ENCODE data around the gene KCNC3. TPM values are rescaled to one million over a fixed set of nuclear protein-coding genes. Genes with fewer than 3 reads are reported as not detected.

KCNC3 gene
- total and polyA plus RNA-seq, 7 experiments from 2014 or later, result 1.9 to 11.1 (median 2.4) TPM; not detected in 2

- Histone ChIP-seq H3K27ac (ENCODE audit: low read depth, low read length) (no peak overlapping the region), H3K36me3 (ENCODE audit: control insufficient read depth in 2 of 3, insufficient read depth in 3 of 3, low read length in 3 of 3) (no peaks in the 10 kb centered on the region), H3K27me3 (ENCODE audit: control insufficient read depth in 2 of 2, insufficient read depth in 2 of 2, low read length in 2 of 2) (peaks cover 0 to 14% of the 10 kb centered on the region in 2 donors), H3K4me1 (ENCODE audit: control insufficient read depth in 2 of 2, insufficient read depth in 2 of 2, low read length in 2 of 2) (no peaks in the 10 kb centered on the region), H3K4me3 (ENCODE audit: low read length) (no peak overlapping the region), H3K9me3 (ENCODE audit: control insufficient read depth in 2 of 3, low read length in 3 of 3) (no peaks in the 10 kb centered on the region)
- intact Hi-C loops (cut with micrococcal nuclease), result no loop called here
- Mint-ChIP-seq H3K4me1 (peaks cover 12 to 19% (median 14%) of the 10 kb centered on the region in 7 donors), H3K9me3 (peaks cover 0 to 12% (median 0%) of the 10 kb centered on the region in 11 donors), H3K4me3 (no peak overlapping the region), H3K36me3 (peaks cover 0 to 8% (median 4%) of the 10 kb centered on the region in 5 donors), H3K27me3 (peaks cover 31 to 71% (median 44%) of the 10 kb centered on the region in 5 donors), H3K27ac (no peak overlapping the region)
- ATAC-seq (no peak), DNase-seq (no peak)
- CTCF ChIA-PET, result no interaction called here
- POLR2A ChIA-PET, result no interaction called here
Measured at GRCh38 chr19:50318438-50318837, 10.7 kb downstream of the KCNC3 start.

- DNase-seq (no peak), ATAC-seq (no peak)
- Histone ChIP-seq H3K27ac (ENCODE audit: low read depth, low read length) (no peak overlapping the region), H3K4me3 (ENCODE audit: low read length) (no peak overlapping the region), H3K9me3 (ENCODE audit: control insufficient read depth in 2 of 3, low read length in 3 of 3) (no peaks in the 10 kb centered on the region), H3K36me3 (ENCODE audit: control insufficient read depth in 2 of 3, insufficient read depth in 3 of 3, low read length in 3 of 3) (no peaks in the 10 kb centered on the region), H3K4me1 (ENCODE audit: control insufficient read depth in 2 of 2, insufficient read depth in 2 of 2, low read length in 2 of 2) (no peaks in the 10 kb centered on the region), H3K27me3 (ENCODE audit: control insufficient read depth in 2 of 2, insufficient read depth in 2 of 2, low read length in 2 of 2) (peaks cover 0 to 21% of the 10 kb centered on the region in 2 donors)
- peaks cover 42 to 71% (median 50%) of the 10 kb centered on the region in 5 donors for H3K27me3 Mint-ChIP-seq
- H3K36me3 Mint-ChIP-seq, result peaks cover 0 to 9% (median 4%) of the 10 kb centered on the region in 5 donors
- peak overlapping the region in 1 of 10 donors; percentile 18 for H3K4me3 Mint-ChIP-seq
- POLR2A ChIA-PET, result no interaction called here
- peaks cover 0 to 10% (median 0%) of the 10 kb centered on the region in 11 donors for H3K9me3 Mint-ChIP-seq
- CTCF ChIA-PET, result no interaction called here
- intact Hi-C loops (cut with micrococcal nuclease), result no loop called here
- peaks cover 13 to 20% (median 15%) of the 10 kb centered on the region in 7 donors for H3K4me1 Mint-ChIP-seq
- no peak overlapping the region for H3K27ac Mint-ChIP-seq
Measured at GRCh38 chr19:50317115-50317514, 12.1 kb downstream of the KCNC3 start.

GRCh38 chr19:50315773-50316448 is 13.3 kb downstream of the KCNC3 start:
- DNase-seq, result peak in 1 of 9 donors; percentile 48
- Histone ChIP-seq H3K9me3 (ENCODE audit: control insufficient read depth in 2 of 3, low read length in 3 of 3) (no peaks in the 10 kb centered on the region), H3K27me3 (ENCODE audit: control insufficient read depth in 2 of 2, insufficient read depth in 2 of 2, low read length in 2 of 2) (peaks cover 0 to 23% of the 10 kb centered on the region in 2 donors), H3K36me3 (ENCODE audit: control insufficient read depth in 2 of 3, insufficient read depth in 3 of 3, low read length in 3 of 3) (no peaks in the 10 kb centered on the region), H3K4me1 (ENCODE audit: control insufficient read depth in 2 of 2, insufficient read depth in 2 of 2, low read length in 2 of 2) (no peaks in the 10 kb centered on the region), H3K27ac (ENCODE audit: low read depth, low read length) (no peak overlapping the region), H3K4me3 (ENCODE audit: low read length) (peak overlapping the region; percentile 22)
- Mint-ChIP-seq H3K36me3 (peaks cover 0 to 9% (median 4%) of the 10 kb centered on the region in 5 donors), H3K4me1 (peaks cover 13 to 20% (median 15%) of the 10 kb centered on the region in 7 donors), H3K4me3 (peak overlapping the region; percentile 34 to 89 (median 72)), H3K27me3 (peaks cover 47 to 73% (median 55%) of the 10 kb centered on the region in 5 donors), H3K9me3 (peaks cover 0 to 10% (median 0%) of the 10 kb centered on the region in 11 donors), H3K27ac (peak overlapping the region in 1 of 9 donors; percentile 38)
- CTCF ChIA-PET, result no interaction called here
- POLR2A ChIA-PET, result no interaction called here
- ATAC-seq, result peak; percentile 38
- intact Hi-C loops (cut with micrococcal nuclease), result no loop called here

GRCh38 chr19:50314724-50315708 is 14.2 kb downstream of the KCNC3 start:
- Histone ChIP-seq H3K4me1 (ENCODE audit: control insufficient read depth in 2 of 2, insufficient read depth in 2 of 2, low read length in 2 of 2) (no peaks in the 10 kb centered on the region), H3K4me3 (ENCODE audit: low read length) (no peak overlapping the region), H3K9me3 (ENCODE audit: control insufficient read depth in 2 of 3, low read length in 3 of 3) (no peaks in the 10 kb centered on the region), H3K27me3 (ENCODE audit: control insufficient read depth in 2 of 2, insufficient read depth in 2 of 2, low read length in 2 of 2) (peaks cover 0 to 23% of the 10 kb centered on the region in 2 donors), H3K36me3 (ENCODE audit: control insufficient read depth in 2 of 3, insufficient read depth in 3 of 3, low read length in 3 of 3) (no peaks in the 10 kb centered on the region), H3K27ac (ENCODE audit: low read depth, low read length) (no peak overlapping the region)
- no peak for ATAC-seq
- no peak for DNase-seq
- peak overlapping the region; percentile 18 to 89 (median 66) for H3K4me3 Mint-ChIP-seq
- CTCF ChIA-PET, result no interaction called here
- intact Hi-C loops (cut with micrococcal nuclease), result no loop called here
- H3K27me3 Mint-ChIP-seq, result peaks cover 56 to 75% (median 64%) of the 10 kb centered on the region in 5 donors
- H3K4me1 Mint-ChIP-seq, result peaks cover 13 to 20% (median 15%) of the 10 kb centered on the region in 7 donors
- peaks cover 0 to 7% (median 4%) of the 10 kb centered on the region in 5 donors for H3K36me3 Mint-ChIP-seq
- POLR2A ChIA-PET, result no interaction called here
- H3K9me3 Mint-ChIP-seq, result peaks cover 0 to 10% (median 0%) of the 10 kb centered on the region in 11 donors
- H3K27ac Mint-ChIP-seq, result no peak overlapping the region

- ATAC-seq, result no peak
- H3K4me1 Mint-ChIP-seq, result peaks cover 13 to 20% (median 15%) of the 10 kb centered on the region in 7 donors
- DNase-seq, result no peak
- H3K4me3 Mint-ChIP-seq, result peak overlapping the region in 2 of 10 donors; percentile 35 to 88
- H3K36me3 Mint-ChIP-seq, result peaks cover 0 to 7% (median 4%) of the 10 kb centered on the region in 5 donors
- H3K4me1 ChIP-seq (ENCODE audit: control insufficient read depth in 2 of 2, insufficient read depth in 2 of 2, low read length in 2 of 2), result no peaks in the 10 kb centered on the region
- peaks cover 0 to 23% of the 10 kb centered on the region in 2 donors for H3K27me3 ChIP-seq (ENCODE audit: control insufficient read depth in 2 of 2, insufficient read depth in 2 of 2, low read length in 2 of 2)
- no peaks in the 10 kb centered on the region for H3K9me3 ChIP-seq (ENCODE audit: control insufficient read depth in 2 of 3, low read length in 3 of 3)
- no peaks in the 10 kb centered on the region for H3K36me3 ChIP-seq (ENCODE audit: control insufficient read depth in 2 of 3, insufficient read depth in 3 of 3, low read length in 3 of 3)
- intact Hi-C loops (cut with micrococcal nuclease), result no loop called here
- H3K27ac Mint-ChIP-seq, result no peak overlapping the region
- peaks cover 59 to 73% (median 64%) of the 10 kb centered on the region in 5 donors for H3K27me3 Mint-ChIP-seq
- POLR2A ChIA-PET, result no interaction called here
- CTCF ChIA-PET, result no interaction called here
- H3K4me3 ChIP-seq (ENCODE audit: low read length), result no peak overlapping the region
- H3K9me3 Mint-ChIP-seq, result peaks cover 0 to 7% (median 0%) of the 10 kb centered on the region in 11 donors
- H3K27ac ChIP-seq (ENCODE audit: low read depth, low read length), result no peak overlapping the region
Measured at GRCh38 chr19:50313812-50314536, 15.2 kb downstream of the KCNC3 start.
